GM23248 (cell line): ENCODE data around the gene SGMS1. TPM values are rescaled to one million over a fixed set of nuclear protein-coding genes. Genes with fewer than 3 reads are reported as not detected.

Experiments used
- DNase-seq: peaks from one replicate; pipeline ENCODE4 v3.0.0-alpha.2; 2015
- H2AFZ ChIP-seq: fragments of 200-600 bp; sonication (generic); 2 replicates; pipeline ENCODE4 v1.6.1; 2016; ENCODE audit warnings: antibody characterized with exemption
- H3F3A ChIP-seq: fragments of 200-600 bp; sonication (generic); 2 replicates; pipeline ENCODE4 v1.6.1; 2016; ENCODE audit warnings: mild to moderate bottlenecking, antibody characterized with exemption, mixed run types; ENCODE audit not compliant: insufficient read depth
- H3K27ac ChIP-seq: fragments of 200-600 bp; sonication (generic); 2 replicates; pipeline ENCODE4 v1.5.1; 2016; ENCODE audit warnings: mild to moderate bottlenecking
- H3K27me3 ChIP-seq: fragments of 200-600 bp; sonication (generic); replicated peaks from 2 replicates; pipeline ENCODE4 v1.6.1; 2016; ENCODE audit warnings: mild to moderate bottlenecking; ENCODE audit not compliant: insufficient read depth
- H3K36me3 ChIP-seq: fragments of 200-600 bp; sonication (generic); 2 replicates; pipeline ENCODE4 v1.6.1; 2016; ENCODE audit warnings: low read depth, mild to moderate bottlenecking
- H3K4me1 ChIP-seq: fragments of 200-600 bp; sonication (generic); 2 replicates; pipeline ENCODE4 v1.6.1; 2016; ENCODE audit warnings: mild to moderate bottlenecking; ENCODE audit not compliant: insufficient read depth
- H3K4me2 ChIP-seq: fragments of 200-600 bp; sonication (generic); one replicate; pipeline ENCODE4 v1.6.1; 2016; ENCODE audit warnings: mild to moderate bottlenecking; ENCODE audit not compliant: unreplicated experiment
- H3K4me3 ChIP-seq: fragments of 200-600 bp; sonication (generic); 2 replicates; pipeline ENCODE4 v1.5.1; 2016; ENCODE audit warnings: mild to moderate bottlenecking
- H3K79me2 ChIP-seq: fragments of 200-600 bp; sonication (generic); 2 replicates; pipeline ENCODE4 v1.6.1; 2016; ENCODE audit warnings: mild to moderate bottlenecking; ENCODE audit not compliant: insufficient read depth
- H3K9ac ChIP-seq: fragments of 200-600 bp; sonication (generic); 2 replicates; pipeline ENCODE4 v1.6.1; 2016; ENCODE audit warnings: mild to moderate bottlenecking
- H3K9me2 ChIP-seq: fragments of 200-600 bp; sonication (generic); 2 replicates; pipeline ENCODE4 v1.6.1; 2016; ENCODE audit warnings: mixed run types, mild to moderate bottlenecking, moderate library complexity; ENCODE audit not compliant: insufficient read depth
- H3K9me3 ChIP-seq: fragments of 200-600 bp; sonication (generic); one replicate; pipeline ENCODE4 v1.6.1; 2017; ENCODE audit warnings: low read depth
- H4K20me1 ChIP-seq: fragments of 200-600 bp; sonication (generic); 2 replicates; pipeline ENCODE4 v1.6.0; 2016; ENCODE audit not compliant: insufficient read depth
- EZH2 ChIP-seq: fragments of 200-600 bp; sonication (generic); IDR thresholded peaks from 2 replicates; pipeline ENCODE4 v1.6.1; 2018; ENCODE audit warnings: antibody characterized with exemption, mild to moderate bottlenecking; ENCODE audit not compliant: insufficient read depth, poor library complexity, severe bottlenecking
- EZH2phosphoT487 ChIP-seq: fragments of 200-600 bp; sonication (generic); IDR thresholded peaks from 2 replicates; pipeline ENCODE4 v1.6.1; 2018; ENCODE audit warnings: antibody characterized with exemption, moderate library complexity, mild to moderate bottlenecking, low read depth; ENCODE audit not compliant: insufficient read depth
- WGBS, 2 experiments: methylation state at CpG; one replicate each; pipeline ENCODE4 v1.1.6; 2015 to 2017; ENCODE audit warnings: low lambda C conversion rate in 2 of 2, low coverage in 1 of 2; ENCODE audit errors: missing lambda C conversion rate in 2 of 2; 5-methylcytosine and 5-hydroxymethylcytosine counted together
- in situ Hi-C: fragments of 300-500 bp; cut with MboI; formaldehyde crosslinking; loops from 2 replicates; pipeline ENCODE4 v1.15.0; 2020
- polyA plus RNA-seq: library from polyadenylated mRNA; unstranded; fragments of >200 nt; fragmentation: Nextera tagmentation; extraction: Ambion mirVana; gene quantifications from 2 replicates; pipeline ENCODE4 v1.2.1, GENCODE V29; 2016
- total RNA-seq: library from RNA; depleted of rRNA; stranded (reverse); fragments of >200 nt; shearing (Covaris generic); gene quantifications from 2 replicates; pipeline ENCODE4 v1.2.3, GENCODE V29; 2014

The SGMS1 gene
- total and polyA plus RNA-seq, 2 experiments from 2014 or later: 22.7 to 53.6 TPM

GRCh38 chr10:50624413-50624865 lies 683 bp upstream of the SGMS1 start:
- WGBS, 2 experiments: 0% methylated on average over 16 to 35 of the region's 46 CpGs
- in situ Hi-C loops: no loop called here

GRCh38 chr10:50622706-50623662 lies 772 bp downstream of the SGMS1 start:
- Histone ChIP-seq H4K20me1 (no peaks in the 10 kb centered on the region), H3K79me2 (peaks cover 37% of the 10 kb centered on the region), H3K27me3 (no peaks in the 10 kb centered on the region), H3K9me3 (no peaks in the 10 kb centered on the region), H2AFZ (peak overlapping the region; percentile 95), H3K4me1 (peaks cover 13% of the 10 kb centered on the region), H3F3A (peaks cover 23% of the 10 kb centered on the region), H3K9ac (peak overlapping the region; percentile 97), H3K4me3 (peak overlapping the region; percentile 90), H3K9me2 (no peaks in the 10 kb centered on the region), H3K36me3 (no peaks in the 10 kb centered on the region), H3K4me2 (peak overlapping the region; percentile 99), H3K27ac (peak overlapping the region; percentile 98)
- TF ChIP-seq EZH2phosphoT487 (no peak), EZH2 (no peak)
- 0 to 1% methylated on average over 26 to 50 of the region's 88 CpGs for WGBS, 2 experiments
- peak; percentile 80 for DNase-seq
- in situ Hi-C loops: no loop called here

More at GRCh38 chr10:50624413-50624865, 683 bp upstream of the SGMS1 start:
- Histone ChIP-seq H3K4me1 (peaks cover 13% of the 10 kb centered on the region), H3K9ac (peak overlapping the region; percentile 97), H3K9me2 (no peaks in the 10 kb centered on the region), H3K36me3 (no peaks in the 10 kb centered on the region), H3K9me3 (no peaks in the 10 kb centered on the region), H3K27me3 (no peaks in the 10 kb centered on the region), H2AFZ (peak overlapping the region; percentile 95), H3K4me3 (peak overlapping the region; percentile 90), H3K4me2 (peak overlapping the region; percentile 99), H3K79me2 (peaks cover 23% of the 10 kb centered on the region), H4K20me1 (no peaks in the 10 kb centered on the region), H3F3A (peaks cover 23% of the 10 kb centered on the region), H3K27ac (peak overlapping the region; percentile 98)
- DNase-seq: peak; percentile 98
- TF ChIP-seq EZH2: no peak

GRCh38 chr10:50621968-50622705 lies 1.6 kb downstream of the SGMS1 start:
- H4K20me1 ChIP-seq: no peaks in the 10 kb centered on the region
- peaks cover 46% of the 10 kb centered on the region for H3K79me2 ChIP-seq
- H3K9ac ChIP-seq: peak overlapping the region; percentile 97

GRCh38 chr10:50620899-50621298 lies 2.9 kb downstream of the SGMS1 start:
- Histone ChIP-seq H3K79me2 (peaks cover 56% of the 10 kb centered on the region), H3K9me2 (no peaks in the 10 kb centered on the region), H2AFZ (no peak overlapping the region), H3K9ac (no peak overlapping the region), H3K27ac (no peak overlapping the region), H3K4me1 (peaks cover 9% of the 10 kb centered on the region), H3K4me3 (no peak overlapping the region), H3K9me3 (no peaks in the 10 kb centered on the region), H4K20me1 (no peaks in the 10 kb centered on the region), H3K27me3 (no peaks in the 10 kb centered on the region), H3K36me3 (no peaks in the 10 kb centered on the region), H3K4me2 (no peak overlapping the region), H3F3A (peaks cover 22% of the 10 kb centered on the region)
- TF ChIP-seq EZH2: no peak
- TF ChIP-seq EZH2phosphoT487: no peak
- WGBS, 2 experiments: 97 to 98% methylated on average over 7 of the region's 7 CpGs
- no peak for DNase-seq
- in situ Hi-C loops: no loop called here

More at GRCh38 chr10:50621968-50622705, 1.6 kb downstream of the SGMS1 start:
- no peaks in the 10 kb centered on the region for H3K9me3 ChIP-seq
- in situ Hi-C loops: no loop called here
- H3K36me3 ChIP-seq: no peaks in the 10 kb centered on the region
- peak; percentile 95 for DNase-seq
- H3K4me1 ChIP-seq: peaks cover 13% of the 10 kb centered on the region
- H3K4me3 ChIP-seq: peak overlapping the region; percentile 90
- H3K27ac ChIP-seq: peak overlapping the region; percentile 65
- peak overlapping the region; percentile 99 for H3K4me2 ChIP-seq
- TF ChIP-seq EZH2 (no peak), EZH2phosphoT487 (no peak)
- H2AFZ ChIP-seq: peak overlapping the region; percentile 95
- H3K27me3 ChIP-seq: no peaks in the 10 kb centered on the region
- peaks cover 23% of the 10 kb centered on the region for H3F3A ChIP-seq
- no peaks in the 10 kb centered on the region for H3K9me2 ChIP-seq
- 0 to 3% methylated on average over 21 of the region's 21 CpGs for WGBS, 2 experiments
